NCI-H1930 (cell line): Measurements from ENCODE around the gene PIK3R6.
A peak's percentile ranks its signal among the peaks of the same experiment; 100 is the strongest.

Source experiments
- DNase-seq, 2 experiments: peaks; one replicate each; lab custom pipeline; 2025; lab: John Stamatoyannopoulos, UW

PIK3R6 gene

DNA sequence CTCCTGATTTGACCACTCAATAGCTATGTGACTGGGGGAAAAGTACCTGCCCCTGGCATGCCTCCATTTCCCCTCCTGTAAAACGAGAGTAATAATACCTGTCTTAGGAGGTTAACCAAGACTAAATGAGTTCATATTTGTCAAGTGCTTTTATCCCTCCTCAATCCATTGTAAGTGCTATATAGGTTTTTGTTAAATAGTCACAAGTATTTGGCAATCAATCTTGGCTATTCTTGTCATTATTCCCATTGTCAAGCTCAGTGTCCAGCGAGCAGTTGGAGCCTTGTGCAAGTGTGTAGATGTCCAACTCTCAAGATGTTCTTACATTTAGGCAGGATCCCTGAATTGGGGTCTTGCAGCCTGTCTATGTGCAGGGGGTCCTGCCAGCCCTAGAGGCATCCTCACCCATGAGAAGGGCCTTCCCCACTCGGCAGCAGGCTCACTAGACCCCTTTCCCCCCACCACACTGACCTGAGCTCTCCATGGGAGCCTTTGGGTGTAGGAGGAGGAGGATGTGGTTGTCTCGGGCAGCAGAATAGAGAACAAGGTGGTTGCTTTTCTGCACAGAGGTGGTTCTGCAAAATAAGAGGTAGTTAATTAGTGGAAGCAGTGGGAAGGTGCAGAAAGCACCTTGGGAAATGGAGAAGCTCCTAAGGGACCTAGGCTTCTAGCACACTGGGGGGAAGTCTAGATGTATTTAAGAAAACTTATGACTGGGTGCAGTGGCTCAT lies 18.0 kb downstream of the PIK3R6 start:
- DNase-seq, result no peak

DNA sequence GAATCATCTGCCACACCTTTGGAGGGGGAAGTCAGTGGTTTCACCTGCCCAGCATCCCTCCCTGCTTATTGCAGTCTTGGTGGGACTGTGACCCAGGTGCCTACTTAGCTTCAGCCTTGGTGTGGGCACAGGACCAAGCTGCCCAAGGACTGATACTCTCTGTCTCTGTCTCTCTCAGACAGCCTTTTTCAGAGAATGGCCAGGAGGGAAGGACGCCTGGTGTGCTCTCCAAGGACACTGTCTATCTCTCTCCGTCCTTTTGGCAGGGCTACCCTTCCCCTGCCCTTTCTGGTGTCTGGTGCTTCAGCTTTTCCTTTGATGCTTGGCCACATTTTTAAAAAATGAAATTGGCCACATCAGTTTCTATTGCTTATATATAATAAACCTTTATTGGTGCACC lies 19.6 kb downstream of the PIK3R6 start:
- DNase-seq, result no peak

DNA sequence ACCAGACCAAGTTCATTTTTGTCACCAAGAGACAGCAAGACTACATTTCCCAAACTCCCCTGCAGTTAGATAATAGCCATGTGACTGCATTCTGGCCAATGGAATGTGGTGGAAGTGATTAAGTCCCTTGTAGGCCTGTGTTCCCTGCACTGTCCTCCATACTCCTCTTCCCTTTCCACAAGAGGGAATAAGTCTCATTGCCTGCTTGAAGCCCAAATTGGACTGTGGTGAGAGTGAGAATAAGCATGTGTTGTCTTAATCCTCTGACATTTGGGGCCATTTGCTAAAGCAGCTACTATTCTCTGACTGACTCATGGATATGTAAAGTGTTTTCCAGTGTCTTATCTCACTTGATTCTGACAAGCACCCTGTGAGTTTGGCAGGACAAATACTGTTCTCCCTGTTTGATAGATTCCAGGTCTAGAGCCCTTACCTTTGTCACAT lies 20.7 kb downstream of the PIK3R6 start:
- no peak for DNase-seq

DNA sequence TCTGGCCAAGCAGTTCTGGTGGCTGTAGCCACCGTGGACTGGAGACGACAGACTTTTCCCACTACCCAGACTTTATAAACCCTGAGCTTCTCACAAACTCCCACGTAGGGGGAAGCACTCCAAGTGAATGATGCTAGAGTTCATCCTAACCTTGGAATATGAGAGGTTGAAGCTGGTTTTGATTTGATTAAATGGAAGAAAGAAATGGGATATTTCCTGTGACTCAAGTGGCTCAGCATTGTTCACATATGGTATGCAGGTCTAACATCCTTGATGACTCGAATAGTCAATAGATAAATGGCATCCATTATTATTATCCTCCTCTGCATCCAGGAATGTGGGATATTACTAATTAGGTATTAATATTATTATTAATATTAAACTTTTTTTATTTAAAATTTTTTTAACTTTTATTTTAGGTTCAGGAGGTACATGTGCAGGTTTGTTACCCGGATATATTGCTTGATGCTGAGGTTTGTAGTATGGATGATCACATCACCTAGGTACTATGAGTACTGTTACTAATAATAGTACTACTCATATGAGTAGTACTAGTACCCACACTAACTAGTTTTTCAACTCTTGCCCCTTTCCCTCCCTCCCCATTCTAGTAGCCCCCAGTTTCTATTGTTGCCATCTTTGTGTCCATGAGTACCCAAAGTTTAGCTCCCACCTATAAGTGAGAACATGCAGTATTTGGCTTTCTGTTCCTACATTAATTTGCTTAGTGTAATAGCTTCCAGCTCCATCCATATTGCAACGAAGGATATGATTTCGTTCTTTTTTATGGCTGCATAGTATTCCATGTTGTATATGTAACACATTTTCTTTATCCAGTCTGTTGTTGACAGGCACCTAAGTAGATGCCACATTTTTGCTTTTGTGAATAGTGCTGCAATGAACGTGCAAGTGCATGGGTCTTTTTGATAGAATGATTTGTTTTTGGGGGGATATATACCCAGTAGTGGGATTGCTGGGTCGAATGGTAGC lies 22.9 kb downstream of the PIK3R6 start:
- DNase-seq, result no peak

DNA sequence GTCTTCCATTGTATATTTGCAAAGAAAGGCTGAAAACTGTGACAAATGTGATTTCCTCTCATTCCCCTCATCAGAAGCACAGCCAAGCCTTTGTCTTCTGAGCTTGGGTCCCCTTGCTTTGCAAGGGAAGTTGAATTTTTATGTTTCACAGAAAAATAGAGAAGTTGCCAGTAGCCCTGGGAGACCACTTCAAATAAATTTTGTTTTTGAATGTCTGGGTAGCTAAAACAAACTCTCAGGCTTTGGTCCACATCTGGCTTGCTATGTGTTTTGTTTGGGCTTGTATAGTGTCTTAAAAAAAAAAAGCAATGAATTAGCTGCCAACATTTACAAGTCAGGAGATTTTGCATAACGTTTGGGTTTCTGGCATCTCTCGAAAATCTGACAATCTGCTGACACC lies 24.1 kb downstream of the PIK3R6 start:
- no peak for DNase-seq

DNA sequence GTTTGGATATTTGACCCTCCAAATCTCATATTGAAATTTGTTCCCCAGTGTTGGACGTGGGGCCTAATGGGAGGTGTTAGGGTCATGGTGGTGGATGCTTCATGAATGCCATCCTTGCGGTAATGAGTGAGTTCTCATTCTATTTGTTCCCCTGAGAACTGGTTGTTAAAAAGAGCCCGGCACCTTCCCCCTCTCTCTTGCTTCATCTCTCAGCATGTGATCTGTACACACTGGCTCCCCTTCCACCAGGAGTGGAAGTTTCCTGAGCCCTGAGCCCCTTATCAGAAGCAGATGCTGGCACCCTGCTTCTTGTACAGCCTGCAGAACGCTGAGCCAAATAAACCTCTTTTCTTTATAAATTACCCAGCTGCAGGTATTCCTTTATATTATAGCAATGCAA lies 25.6 kb downstream of the PIK3R6 start:
- DNase-seq, result no peak

DNA sequence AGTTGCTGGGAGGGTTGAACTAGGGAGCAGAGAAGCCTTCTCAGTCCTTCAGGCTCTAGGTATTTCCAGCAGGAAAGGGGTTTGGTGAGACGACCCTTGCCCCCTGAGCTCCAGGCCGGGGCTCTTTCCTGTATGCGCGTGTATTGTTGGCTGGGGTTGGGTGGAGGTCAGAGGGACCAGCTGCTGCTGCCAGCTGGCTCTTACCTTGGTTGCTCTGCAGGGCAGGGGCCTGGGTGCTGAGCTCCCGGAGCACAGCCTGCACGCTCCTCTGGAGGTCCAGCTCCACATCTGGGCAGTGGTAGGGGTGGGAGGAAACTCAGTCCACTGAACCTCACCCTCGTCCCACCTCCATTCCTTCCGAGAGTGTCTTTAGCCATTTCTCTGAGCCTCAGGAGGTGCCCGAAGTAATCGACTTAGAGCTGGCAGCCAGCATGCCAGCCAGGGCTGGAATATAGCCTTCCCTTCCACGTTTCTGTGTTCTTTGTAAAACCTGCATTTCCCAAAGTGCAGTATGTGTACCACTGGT lies 28.0 kb downstream of the PIK3R6 start:
- DNase-seq, result no peak

DNA sequence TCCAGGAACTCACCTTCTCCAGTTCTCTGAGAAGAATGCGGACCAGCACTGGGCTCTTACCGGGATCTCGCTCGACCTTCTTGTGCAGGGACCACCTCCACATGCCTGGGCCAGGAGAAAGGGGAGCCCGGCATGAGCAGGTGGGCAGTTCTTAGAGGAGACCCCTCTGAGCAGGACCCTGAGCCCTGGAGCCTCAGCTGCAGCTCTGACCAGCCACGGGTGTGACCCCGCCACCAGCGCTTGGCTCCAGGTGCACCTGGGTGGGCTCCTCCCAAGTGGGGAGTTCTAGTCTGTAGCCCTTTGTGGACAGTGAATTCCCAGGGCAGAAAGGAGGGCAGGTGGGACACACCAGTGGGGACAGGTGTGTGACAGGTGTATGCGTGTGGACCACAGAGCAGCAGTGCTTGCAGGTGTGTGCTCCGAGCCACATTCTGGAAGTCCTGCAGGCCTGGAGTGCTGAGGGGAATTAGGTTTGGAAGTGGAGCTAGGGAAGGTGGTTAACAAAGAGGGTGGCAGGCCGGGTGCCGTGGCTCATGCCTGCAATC lies 28.9 kb downstream of the PIK3R6 start:
- DNase-seq, result no peak

DNA sequence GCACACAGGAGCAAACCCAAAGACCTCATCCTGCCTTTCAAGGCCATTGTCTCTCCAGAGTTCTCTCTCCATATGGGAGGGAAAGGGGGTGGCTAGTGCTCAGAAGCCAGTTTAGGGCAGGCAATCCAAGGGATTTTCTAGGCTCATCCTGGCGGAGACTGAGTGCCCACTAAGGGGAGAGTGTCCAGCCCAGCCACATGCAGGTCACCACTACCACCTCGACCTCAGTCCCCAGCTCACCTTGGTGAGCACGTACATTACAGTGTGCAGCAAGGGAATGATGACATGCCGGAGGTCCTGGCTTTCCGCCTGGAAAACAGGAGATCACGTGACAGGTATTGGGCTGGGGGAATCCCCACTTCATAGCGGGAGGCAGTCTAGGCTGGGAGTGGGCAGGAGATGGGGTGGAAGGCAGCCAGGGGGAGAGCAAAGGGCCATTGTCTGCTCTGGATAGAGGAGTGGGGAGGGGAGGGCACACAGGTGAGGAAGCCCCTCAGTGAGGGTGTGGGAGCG lies 29.9 kb downstream of the PIK3R6 start:
- no peak for DNase-seq

DNA sequence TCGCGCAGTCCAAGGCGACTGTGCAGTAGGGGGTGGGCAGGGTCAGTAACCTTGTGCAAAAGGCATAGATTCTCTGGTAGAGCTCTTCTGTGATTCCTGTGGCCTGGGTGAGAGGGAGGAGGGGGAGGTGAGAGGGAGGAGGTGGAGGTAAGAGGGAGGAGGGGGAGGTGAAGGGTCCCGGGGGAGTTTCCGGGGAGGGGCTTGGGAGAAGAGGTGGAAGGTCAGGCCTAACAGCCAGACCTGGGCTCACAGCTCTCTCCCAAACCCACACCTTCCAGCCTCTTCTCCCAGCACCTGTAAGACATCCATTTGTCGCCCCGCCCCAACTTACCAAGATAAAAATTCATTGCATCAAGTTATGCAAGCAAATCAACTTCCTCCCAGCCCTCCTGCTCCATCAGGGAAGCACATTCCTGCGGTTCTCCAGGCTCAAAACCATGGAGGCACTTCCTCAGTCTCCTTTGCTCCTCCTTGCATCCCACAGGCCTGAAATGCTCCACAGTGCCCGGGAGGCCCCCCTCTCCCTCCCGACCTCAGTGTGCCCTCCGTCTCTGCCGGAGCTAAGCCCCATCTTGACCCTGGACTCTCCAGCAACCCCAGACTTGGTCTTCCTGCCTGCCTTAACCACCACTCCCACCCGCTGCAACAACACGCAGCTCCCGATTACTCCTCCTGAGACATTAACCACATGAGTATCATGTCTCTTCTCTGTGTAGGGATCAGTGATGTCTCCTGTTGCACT lies 30.5 kb downstream of the PIK3R6 start:
- DNase-seq, result no peak

DNA sequence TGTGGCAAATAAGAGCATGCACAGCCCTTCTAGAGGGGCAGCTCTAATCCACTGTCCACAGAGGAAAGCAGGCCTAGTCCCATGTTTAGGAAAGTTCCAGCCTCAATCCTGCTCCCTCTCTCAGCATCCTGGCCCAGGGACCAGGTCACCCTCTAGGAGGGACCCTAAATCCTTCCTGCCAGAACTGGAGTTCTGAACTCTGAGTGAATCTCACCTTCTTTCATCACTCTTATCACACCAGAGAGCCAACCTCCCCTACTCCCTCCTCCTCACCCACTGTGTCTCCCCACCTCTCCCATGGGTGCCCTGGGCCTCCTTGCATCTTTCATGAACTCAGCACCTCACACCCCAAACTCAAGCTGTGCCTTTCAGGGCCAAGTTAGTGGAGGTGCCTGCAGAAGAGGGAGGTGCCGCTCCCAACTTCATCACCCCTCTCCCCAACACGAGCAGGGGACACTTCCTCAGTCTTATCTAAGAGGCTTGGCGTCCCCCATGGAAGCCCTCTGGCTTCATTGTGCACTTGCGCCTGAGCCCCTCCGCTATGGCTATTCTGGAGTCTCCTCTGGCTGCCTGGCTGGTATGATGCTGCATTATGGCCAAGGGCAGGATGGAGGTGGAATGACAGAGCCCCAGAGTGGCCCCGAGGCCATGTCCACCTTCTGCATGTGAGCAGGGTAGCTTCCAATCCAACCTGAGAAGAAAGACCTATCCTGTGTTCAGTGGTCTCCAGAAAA lies 31.7 kb downstream of the PIK3R6 start:
- no peak for DNase-seq

DNA sequence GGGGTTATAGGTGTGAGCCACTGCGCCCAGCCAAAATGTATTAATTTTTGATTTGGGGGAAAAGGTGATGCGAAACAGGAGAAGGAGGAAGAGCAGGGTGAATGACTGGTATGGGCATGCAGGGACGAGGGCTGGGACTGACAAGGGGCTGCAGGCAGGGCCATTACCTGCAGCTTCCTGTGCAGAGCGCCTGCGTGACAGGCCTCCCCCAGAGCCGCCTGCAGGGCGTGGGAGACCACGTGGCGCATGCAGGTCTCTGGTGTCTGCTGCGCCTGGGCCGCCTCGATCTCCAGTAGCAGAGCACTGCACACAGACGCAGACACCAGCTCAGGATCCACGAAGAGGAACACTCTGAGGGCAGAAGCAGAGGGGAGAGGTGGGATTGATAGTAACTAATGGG lies 32.4 kb downstream of the PIK3R6 start:
- DNase-seq, result no peak

DNA sequence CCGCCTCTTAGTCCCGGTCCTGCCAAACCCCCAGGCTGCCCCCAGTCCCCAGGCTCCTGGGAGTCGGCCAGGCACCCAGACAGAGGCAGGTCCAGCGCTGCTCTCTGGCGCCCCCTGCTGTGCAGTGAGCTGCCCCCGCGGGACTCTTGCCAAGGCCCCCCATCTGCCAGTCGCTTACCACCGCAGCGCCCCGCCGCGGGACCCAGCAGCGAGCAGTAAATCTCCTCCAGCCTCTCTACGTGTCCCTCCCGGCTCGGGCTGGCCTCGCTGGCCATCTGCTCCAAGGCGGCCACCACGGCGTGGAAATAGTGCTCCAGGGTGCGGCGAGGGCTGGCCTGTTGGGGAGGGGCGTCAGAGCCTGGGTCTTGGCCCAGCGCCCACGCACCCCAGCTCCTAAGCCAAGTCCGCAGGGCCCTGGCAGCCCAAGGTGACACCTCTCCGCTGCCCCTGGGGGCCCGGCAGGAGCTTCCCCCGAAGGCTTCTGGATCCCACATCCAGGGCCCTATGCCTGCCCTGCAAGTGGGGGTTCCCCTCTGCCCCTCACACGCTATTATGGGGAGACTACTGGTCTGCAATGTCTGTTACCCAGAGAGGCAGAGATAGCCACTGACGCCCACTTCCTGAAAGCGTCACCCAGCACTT lies 34.6 kb downstream of the PIK3R6 start:
- DNase-seq, result peak in 1 of 2 experiments; percentile 57

DNA sequence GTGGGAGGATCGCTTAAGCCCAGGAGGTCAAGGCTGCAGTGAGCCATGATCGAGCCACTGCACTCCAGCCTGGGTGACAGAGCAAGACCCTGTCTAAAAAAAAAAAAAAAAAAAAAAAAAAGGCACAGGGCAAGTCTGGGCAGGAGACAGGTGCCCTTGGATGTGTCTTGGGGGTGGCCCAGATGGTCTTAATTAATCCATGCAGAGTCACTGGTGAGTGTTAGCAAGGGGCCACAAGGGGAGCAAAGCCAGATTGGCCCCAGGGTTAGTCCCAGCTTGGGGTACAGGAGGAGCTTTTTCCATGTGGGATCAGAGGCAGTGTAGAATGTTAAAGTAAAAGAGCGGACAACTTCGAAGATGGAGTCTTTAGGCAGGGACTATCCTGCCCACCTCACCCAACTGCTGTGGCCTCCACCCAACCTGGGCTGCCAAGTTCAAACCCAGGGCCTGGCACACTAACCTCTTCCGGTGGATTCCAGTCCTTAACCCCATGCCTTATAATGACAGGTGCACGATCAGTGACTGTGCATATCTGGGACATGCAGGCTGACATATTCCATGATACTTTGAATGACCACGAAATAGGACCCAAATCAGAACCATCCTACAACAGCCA lies 36.1 kb downstream of the PIK3R6 start:
- no peak for DNase-seq

DNA sequence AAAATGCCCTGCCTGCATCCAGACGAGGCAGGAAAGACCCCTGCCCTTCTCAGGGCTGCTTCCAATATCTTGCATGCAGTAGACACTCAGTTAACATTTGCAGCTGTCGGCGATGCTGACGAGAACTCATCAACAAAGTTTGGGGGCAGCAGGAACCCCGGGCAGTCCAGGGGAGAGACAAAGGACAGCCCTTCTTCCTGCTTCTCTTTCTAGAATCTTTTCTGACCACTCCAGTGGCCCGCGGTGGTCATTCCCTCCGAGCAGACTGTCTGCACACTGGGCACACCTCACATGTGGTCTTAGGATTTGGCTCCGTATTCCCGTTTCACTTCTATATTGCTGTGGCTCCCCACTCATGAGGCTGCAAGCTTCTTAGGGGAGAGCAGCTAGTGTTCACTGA lies 37.3 kb downstream of the PIK3R6 start:
- no peak for DNase-seq

DNA sequence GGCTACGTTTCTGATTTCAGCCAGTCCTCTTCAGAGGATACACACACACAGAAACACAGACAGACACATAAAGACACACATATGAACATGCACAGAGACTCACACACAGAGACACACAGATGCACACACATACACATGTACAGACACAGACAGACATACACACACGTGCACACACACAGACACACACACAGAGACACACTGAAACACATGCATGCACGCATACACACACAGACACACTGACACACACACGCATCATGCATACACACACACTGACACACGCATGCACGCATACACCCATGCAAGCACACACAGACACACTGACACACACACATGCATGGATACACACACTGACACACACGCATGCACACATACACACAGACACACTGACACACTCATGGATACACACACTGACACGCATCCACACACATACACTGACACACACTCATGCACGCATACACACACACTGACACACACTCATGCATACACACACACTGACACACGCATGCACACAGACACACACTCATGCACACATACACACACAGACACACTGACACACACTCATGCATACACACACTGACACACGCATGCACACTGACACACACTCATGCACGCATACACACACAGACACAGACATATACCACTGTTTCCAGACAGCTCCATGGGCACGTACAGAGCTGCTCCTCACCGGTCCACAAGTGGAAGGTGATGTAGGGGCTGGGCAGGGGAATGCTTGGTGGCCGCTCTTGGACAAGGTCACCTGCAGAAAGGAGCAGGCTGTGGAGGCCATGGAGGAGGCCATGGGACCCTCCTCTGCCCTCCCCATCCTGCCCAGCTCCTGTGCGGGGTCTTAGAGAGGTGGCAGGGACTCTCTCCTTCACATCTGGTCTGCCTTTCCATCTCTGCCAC lies 38.2 kb downstream of the PIK3R6 start:
- DNase-seq, result no peak

DNA sequence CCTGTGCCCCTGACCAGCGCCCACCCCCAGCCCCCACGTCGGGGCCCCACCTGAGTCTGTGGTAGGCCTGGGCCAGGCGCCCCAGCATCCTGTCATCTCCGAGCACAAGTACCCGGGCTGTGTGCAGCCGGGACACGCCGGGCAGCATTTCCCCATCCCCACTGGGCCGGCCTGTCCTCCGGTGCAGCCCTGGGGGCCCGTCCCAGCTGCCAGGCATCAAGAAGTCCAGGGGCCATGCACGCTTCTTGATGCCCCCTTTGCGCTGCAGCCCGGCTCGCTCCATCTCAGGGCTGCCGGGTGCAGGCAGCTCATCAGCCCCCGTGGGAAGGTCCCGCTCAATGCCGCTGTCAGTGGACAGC lies 39.0 kb downstream of the PIK3R6 start:
- no peak for DNase-seq

DNA sequence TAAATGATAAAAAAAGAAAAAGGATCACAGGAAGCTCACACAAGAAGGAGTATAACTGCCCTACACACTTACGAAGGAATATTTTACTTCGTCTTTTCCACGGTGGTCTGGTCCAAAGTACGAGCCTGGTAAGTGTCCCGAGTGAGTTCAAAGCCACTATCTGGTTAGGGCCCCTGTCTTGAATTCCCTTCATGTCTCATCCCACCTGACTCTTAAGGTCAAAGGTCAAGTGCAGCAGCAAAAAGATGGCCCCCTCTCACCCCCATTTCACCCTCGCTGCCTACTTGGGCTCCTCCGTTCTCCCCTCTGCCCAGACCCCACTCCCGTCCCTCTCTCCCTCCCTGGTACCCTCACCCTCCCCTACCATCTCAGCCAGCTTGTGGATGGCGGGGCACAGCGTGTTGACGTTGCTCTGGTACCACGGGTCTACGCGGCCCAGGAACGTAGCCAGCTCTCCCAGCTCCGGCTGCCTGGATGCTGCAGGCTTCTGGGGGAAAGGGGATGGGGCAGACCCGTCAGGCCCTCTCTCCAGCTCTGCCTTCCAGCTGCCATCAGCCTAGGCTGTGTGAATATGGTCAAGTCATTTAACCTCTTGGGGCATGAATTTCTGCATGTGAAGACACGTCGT lies 40.6 kb downstream of the PIK3R6 start:
- DNase-seq, result no peak

DNA sequence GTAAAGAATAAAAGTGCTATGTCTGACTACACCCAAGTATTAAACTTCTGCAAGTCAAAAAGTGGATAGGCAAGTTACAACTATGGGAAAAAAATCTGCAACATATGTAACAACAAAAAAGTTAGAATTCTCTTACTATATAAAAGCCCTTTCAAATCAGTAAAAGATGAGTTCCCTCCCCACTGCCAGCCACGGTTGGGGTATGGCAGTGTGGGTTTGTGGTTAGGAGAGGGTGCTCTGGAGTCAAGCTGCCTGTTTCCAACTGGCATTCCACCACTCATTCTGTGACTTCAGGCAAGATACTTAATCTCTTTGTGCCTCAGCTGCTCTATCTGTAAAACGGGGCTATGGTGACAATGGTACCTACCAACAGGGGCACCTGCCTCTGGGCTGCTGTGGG lies 41.7 kb downstream of the PIK3R6 start:
- DNase-seq, result no peak
